Osteoblast (primary cell): ENCODE data around the gene OTOG. TPM values are rescaled to one million over a fixed set of nuclear protein-coding genes. Genes with fewer than 3 reads are reported as not detected.

ENCODE experiments used
- DNase-seq: peaks from one replicate; pipeline ENCODE4 v3.0.0; 2011; ENCODE audit warnings: low spot score, mixed read lengths; ENCODE audit not compliant: insufficient read length; ENCODE audit errors: missing footprints
- H2AFZ ChIP-seq: 2 replicates; pipeline ENCODE4 v1.6.0; 2011; ENCODE audit warnings: mild to moderate bottlenecking, low read length
- H3K27ac ChIP-seq: 2 replicates; pipeline ENCODE4 v1.5.1; 2011; ENCODE audit warnings: mild to moderate bottlenecking, low read depth, low read length, moderate library complexity
- H3K27me3 ChIP-seq: 2 replicates; pipeline ENCODE4 v1.6.0; 2012; ENCODE audit warnings: mild to moderate bottlenecking, control low read depth, inconsistent platforms, low read length, moderate library complexity; ENCODE audit not compliant: insufficient read depth
- H3K36me3 ChIP-seq: 2 replicates; pipeline ENCODE4 v1.5.1; 2011; ENCODE audit warnings: mild to moderate bottlenecking, low read length, control low read depth, moderate library complexity; ENCODE audit not compliant: insufficient read depth
- H3K4me1 ChIP-seq: 2 replicates; pipeline ENCODE4 v1.5.1; 2011; ENCODE audit warnings: mild to moderate bottlenecking, low read length, control low read depth, moderate library complexity; ENCODE audit not compliant: insufficient read depth
- H3K4me2 ChIP-seq: 2 replicates; pipeline ENCODE4 v1.6.0; 2011; ENCODE audit warnings: mild to moderate bottlenecking, low read length; ENCODE audit not compliant: insufficient read depth
- H3K4me3 ChIP-seq: fragments of 200-600 bp; sonication (generic); 3 replicates; pipeline ENCODE4 v1.5.1; 2012; ENCODE audit warnings: mild to moderate bottlenecking, low read length, inconsistent platforms; ENCODE audit not compliant: insufficient read depth
- H3K79me2 ChIP-seq: 2 replicates; pipeline ENCODE4 v1.6.0; 2012; ENCODE audit warnings: mild to moderate bottlenecking, low read length, control low read depth, inconsistent platforms; ENCODE audit not compliant: insufficient read depth
- H3K9me3 ChIP-seq: 2 replicates; pipeline ENCODE4 v1.5.1; 2011; ENCODE audit warnings: low read depth, low read length, control low read depth
- H4K20me1 ChIP-seq: 2 replicates; pipeline ENCODE4 v1.6.0; 2012; ENCODE audit warnings: mild to moderate bottlenecking, low read length, control low read depth; ENCODE audit not compliant: insufficient read depth
- total RNA-seq: library from RNA; depleted of rRNA; stranded (reverse); fragments of >200 nt; gene quantifications from 2 replicates; pipeline ENCODE4 v1.2.3, GENCODE V29; 2012
- TF ChIP-seq, protein P1 (sequence below): IDR thresholded peaks from 2 replicates; pipeline ENCODE4 v1.5.1; 2011; ENCODE audit warnings: mild to moderate bottlenecking, low read depth, low read length, moderate library complexity; ENCODE audit errors: extremely low read depth

The OTOG gene
- total RNA-seq, 1 donor = not detected

DNA sequence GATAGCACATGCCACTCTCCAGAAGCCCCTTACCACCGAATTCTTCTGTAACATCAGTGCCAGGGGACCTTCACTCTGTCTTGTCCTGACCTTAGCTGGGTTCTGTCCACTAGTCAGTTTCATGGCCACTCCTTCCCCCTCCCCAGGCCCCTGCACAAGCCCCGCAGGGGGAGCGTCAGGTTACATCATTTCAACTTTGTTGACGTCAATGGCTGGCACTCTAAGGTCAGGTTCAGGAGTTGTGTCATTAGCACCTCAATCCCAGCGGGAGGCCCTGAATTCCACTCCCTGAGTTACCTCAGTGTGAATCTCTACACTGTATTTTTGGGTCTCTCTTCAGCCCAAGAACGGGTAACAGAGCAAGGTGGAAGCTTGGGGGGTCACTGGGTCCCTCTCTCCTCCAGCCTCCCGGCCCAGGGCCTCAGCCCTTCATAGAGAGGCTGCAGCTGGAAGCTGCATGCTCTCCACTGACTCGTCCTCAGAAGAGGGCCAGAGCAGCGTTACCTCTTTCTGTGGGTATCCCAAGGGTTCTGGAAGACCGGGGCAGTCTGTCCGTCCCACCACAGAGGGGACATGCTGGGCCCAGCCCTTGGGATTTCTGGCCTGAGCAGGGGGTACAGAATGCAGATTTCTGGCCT is 13.2 kb upstream of the OTOG start:
- no peak overlapping the region for H3K4me2 ChIP-seq
- DNase-seq = no peak

DNA sequence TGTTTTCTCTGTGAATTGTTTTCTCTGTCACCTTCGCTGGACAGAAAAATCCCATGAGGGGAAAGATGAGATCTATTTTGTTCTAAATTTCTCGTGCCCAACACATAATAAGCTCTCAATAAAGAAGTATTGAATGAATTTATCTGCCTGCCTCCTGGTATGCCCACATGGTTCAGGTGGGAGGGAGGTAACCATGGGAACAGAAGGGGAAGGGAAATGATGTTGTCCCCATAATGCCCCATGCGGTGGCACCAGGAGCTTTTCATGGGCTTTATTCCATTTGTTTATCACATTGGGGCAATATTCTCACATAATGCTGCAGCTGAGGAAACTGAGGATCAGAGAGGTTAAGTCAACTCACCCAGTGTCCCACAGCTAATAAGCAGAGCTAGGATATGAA is 11.6 kb upstream of the OTOG start:
- no peak overlapping the region for H3K4me3 ChIP-seq
- no peaks in the 10 kb centered on the region for H4K20me1 ChIP-seq
- H3K9me3 ChIP-seq = no peaks in the 10 kb centered on the region
- no peaks in the 10 kb centered on the region for H3K36me3 ChIP-seq
- H3K4me2 ChIP-seq = no peak overlapping the region
- DNase-seq = no peak
- no peak overlapping the region for H3K27ac ChIP-seq
- H2AFZ ChIP-seq = no peak overlapping the region
- TF ChIP-seq, protein P1, sequence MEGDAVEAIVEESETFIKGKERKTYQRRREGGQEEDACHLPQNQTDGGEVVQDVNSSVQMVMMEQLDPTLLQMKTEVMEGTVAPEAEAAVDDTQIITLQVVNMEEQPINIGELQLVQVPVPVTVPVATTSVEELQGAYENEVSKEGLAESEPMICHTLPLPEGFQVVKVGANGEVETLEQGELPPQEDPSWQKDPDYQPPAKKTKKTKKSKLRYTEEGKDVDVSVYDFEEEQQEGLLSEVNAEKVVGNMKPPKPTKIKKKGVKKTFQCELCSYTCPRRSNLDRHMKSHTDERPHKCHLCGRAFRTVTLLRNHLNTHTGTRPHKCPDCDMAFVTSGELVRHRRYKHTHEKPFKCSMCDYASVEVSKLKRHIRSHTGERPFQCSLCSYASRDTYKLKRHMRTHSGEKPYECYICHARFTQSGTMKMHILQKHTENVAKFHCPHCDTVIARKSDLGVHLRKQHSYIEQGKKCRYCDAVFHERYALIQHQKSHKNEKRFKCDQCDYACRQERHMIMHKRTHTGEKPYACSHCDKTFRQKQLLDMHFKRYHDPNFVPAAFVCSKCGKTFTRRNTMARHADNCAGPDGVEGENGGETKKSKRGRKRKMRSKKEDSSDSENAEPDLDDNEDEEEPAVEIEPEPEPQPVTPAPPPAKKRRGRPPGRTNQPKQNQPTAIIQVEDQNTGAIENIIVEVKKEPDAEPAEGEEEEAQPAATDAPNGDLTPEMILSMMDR = no peak
- H3K79me2 ChIP-seq = no peaks in the 10 kb centered on the region
- H3K27me3 ChIP-seq = peaks cover 43% of the 10 kb centered on the region
- H3K4me1 ChIP-seq = no peaks in the 10 kb centered on the region

More for the DNA sequence above, 13.2 kb upstream of the OTOG start:
- Histone ChIP-seq H3K27ac (no peak overlapping the region), H3K4me1 (no peaks in the 10 kb centered on the region), H3K79me2 (no peaks in the 10 kb centered on the region), H3K4me3 (no peak overlapping the region), H2AFZ (no peak overlapping the region), H4K20me1 (no peaks in the 10 kb centered on the region), H3K9me3 (no peaks in the 10 kb centered on the region), H3K36me3 (no peaks in the 10 kb centered on the region), H3K27me3 (peaks cover 56% of the 10 kb centered on the region)
- TF ChIP-seq, protein P1 = no peak

DNA sequence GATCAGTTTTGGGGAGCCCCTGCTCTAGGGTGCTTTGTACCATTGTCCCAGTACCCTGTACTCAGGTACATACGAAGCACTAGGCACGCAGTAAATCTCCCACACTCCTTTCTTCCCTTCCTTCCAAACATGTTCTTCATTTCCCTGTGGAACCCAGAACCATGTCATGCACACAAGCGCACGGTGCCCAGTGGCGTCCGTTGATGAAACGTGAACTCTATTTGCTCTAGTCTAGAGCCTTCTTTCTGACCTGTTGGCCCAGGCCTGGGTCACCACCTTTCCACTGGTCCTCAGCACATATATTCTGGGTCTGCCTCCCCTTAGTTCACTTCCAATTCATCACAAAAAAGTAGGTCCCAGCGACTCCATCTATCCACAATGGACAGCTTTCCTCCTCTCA is 9.8 kb upstream of the OTOG start:
- Histone ChIP-seq H3K79me2 (no peaks in the 10 kb centered on the region), H3K27me3 (peaks cover 41% of the 10 kb centered on the region)
- DNase-seq = no peak

DNA sequence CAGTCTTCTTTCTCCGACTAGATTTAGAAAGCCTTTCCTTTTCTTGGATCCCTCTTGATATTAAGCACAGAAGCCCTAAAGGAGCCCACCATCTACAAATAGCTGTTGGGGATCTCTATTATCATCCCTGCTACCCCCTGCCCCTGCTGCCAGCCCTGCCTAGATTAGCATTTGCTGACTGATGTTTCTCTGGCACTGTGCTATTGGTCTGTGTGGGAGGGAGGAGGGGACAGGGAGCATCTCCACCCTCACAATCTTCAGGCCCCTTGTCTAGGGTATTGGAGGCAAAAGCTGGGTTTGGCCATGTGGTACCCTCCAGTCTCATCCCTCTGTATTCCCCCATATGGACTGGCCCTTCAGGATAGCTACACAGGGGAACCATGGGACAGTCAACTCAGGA is 9.0 kb upstream of the OTOG start:
- Histone ChIP-seq H3K4me3 (no peak overlapping the region), H3K36me3 (no peaks in the 10 kb centered on the region), H3K4me2 (no peak overlapping the region), H4K20me1 (no peaks in the 10 kb centered on the region), H3K79me2 (no peaks in the 10 kb centered on the region), H3K4me1 (no peaks in the 10 kb centered on the region), H3K27ac (no peak overlapping the region), H3K27me3 (peaks cover 41% of the 10 kb centered on the region), H2AFZ (no peak overlapping the region), H3K9me3 (no peaks in the 10 kb centered on the region)
- no peak for DNase-seq
- TF ChIP-seq, protein P1 = no peak

More for the DNA sequence above, 9.8 kb upstream of the OTOG start:
- no peaks in the 10 kb centered on the region for H3K4me1 ChIP-seq
- H3K4me2 ChIP-seq = no peak overlapping the region
- H4K20me1 ChIP-seq = no peaks in the 10 kb centered on the region
- TF ChIP-seq, protein P1 = no peak
- no peak overlapping the region for H2AFZ ChIP-seq
- no peaks in the 10 kb centered on the region for H3K36me3 ChIP-seq
- H3K9me3 ChIP-seq = no peaks in the 10 kb centered on the region
- no peak overlapping the region for H3K27ac ChIP-seq
- H3K4me3 ChIP-seq = no peak overlapping the region
